LoVo (cell line): ENCODE measurements around the gene TNFRSF12A.

Experiments
- DNase-seq: peaks from one replicate; pipeline ENCODE4 v3.0.0-alpha.2; 2016; ENCODE audit warnings: low spot score

The TNFRSF12A gene

GRCh38 chr16:2986623-2987188 lies 33.5 kb upstream of the TNFRSF12A start:
- DNase-seq, result no peak

- DNase-seq, result no peak
Measured at GRCh38 chr16:2987286-2987685, 32.9 kb upstream of the TNFRSF12A start.

GRCh38 chr16:2987833-2988232 lies 32.3 kb upstream of the TNFRSF12A start:
- no peak for DNase-seq

GRCh38 chr16:2988590-2989099 lies 31.5 kb upstream of the TNFRSF12A start:
- no peak for DNase-seq

- no peak for DNase-seq
Measured at GRCh38 chr16:2990891-2991290, 29.3 kb upstream of the TNFRSF12A start.

GRCh38 chr16:2991566-2992261 lies 28.5 kb upstream of the TNFRSF12A start:
- DNase-seq, result no peak

GRCh38 chr16:2992383-2993081 lies 27.6 kb upstream of the TNFRSF12A start:
- no peak for DNase-seq

GRCh38 chr16:2996298-2996697 lies 23.9 kb upstream of the TNFRSF12A start:
- no peak for DNase-seq

- no peak for DNase-seq
Measured at GRCh38 chr16:2999929-3000328, 20.2 kb upstream of the TNFRSF12A start.

GRCh38 chr16:3000540-3000939 lies 19.6 kb upstream of the TNFRSF12A start:
- DNase-seq, result no peak

- DNase-seq, result no peak
Measured at GRCh38 chr16:3001316-3001715, 18.9 kb upstream of the TNFRSF12A start.

- DNase-seq, result peak; percentile 99
Measured at GRCh38 chr16:3003582-3004270, 16.4 kb upstream of the TNFRSF12A start.

GRCh38 chr16:3004319-3004718 lies 15.8 kb upstream of the TNFRSF12A start:
- DNase-seq, result no peak

GRCh38 chr16:3004781-3005284 lies 15.3 kb upstream of the TNFRSF12A start:
- DNase-seq, result peak; percentile 44

- DNase-seq, result no peak
Measured at GRCh38 chr16:3007059-3007956, 12.9 kb upstream of the TNFRSF12A start.

GRCh38 chr16:3007957-3008689 lies 12.0 kb upstream of the TNFRSF12A start:
- no peak for DNase-seq

GRCh38 chr16:3008690-3009037 lies 11.5 kb upstream of the TNFRSF12A start:
- no peak for DNase-seq

GRCh38 chr16:3009568-3010390 lies 10.4 kb upstream of the TNFRSF12A start:
- no peak for DNase-seq

- DNase-seq, result no peak
Measured at GRCh38 chr16:3010510-3010909, 9.7 kb upstream of the TNFRSF12A start.

- DNase-seq, result no peak
Measured at GRCh38 chr16:3012246-3012645, 7.9 kb upstream of the TNFRSF12A start.
